WTC11 (cell line): ENCODE measurements around the gene ITSN1. TPM values are rescaled to one million over a fixed set of nuclear protein-coding genes. Genes with fewer than 3 reads are reported as not detected.

ENCODE experiments used
- ATAC-seq: fragments of 200-7000 bp; cut with Tn5 transposase; 2 replicates; pipeline ENCODE4 v1.10.0; 2021; ENCODE audit warnings: mild to moderate bottlenecking, moderate library complexity
- CTCF ChIA-PET: fragments of 300-600 bp; sonication (Branson Sonifier 250); formaldehyde crosslinking; loops from one replicate; lab custom pipeline; 2021; ENCODE audit warnings: antibody characterized with exemption; lab: Charles Lee
- POLR2A ChIA-PET: fragments of 350-600 bp; sonication (Branson Sonifier 250); formaldehyde crosslinking; loops from one replicate; lab custom pipeline; 2021; ENCODE audit warnings: antibody characterized with exemption; lab: Charles Lee
- DNase-seq: peaks from one replicate; pipeline ENCODE4 v3.0.0; 2021; ENCODE audit warnings: low spot score
- H3K27ac Mint-ChIP-seq: 2 replicates; pipeline ENCODE4 v1.8.0; 2021; ENCODE audit warnings: mixed read lengths
- H3K27me3 Mint-ChIP-seq: 2 replicates; pipeline ENCODE4 v1.8.0; 2021; ENCODE audit warnings: low read depth, mild to moderate bottlenecking, moderate library complexity, mixed read lengths
- H3K36me3 Mint-ChIP-seq: 2 replicates; pipeline ENCODE4 v1.8.0; 2021; ENCODE audit warnings: mixed read lengths
- H3K4me1 Mint-ChIP-seq: 2 replicates; pipeline ENCODE4 v1.8.0; 2022; ENCODE audit warnings: mixed read lengths
- H3K4me3 Mint-ChIP-seq: 2 replicates; pipeline ENCODE4 v1.8.0; 2021; ENCODE audit warnings: mild to moderate bottlenecking, moderate library complexity, mixed read lengths
- H3K9me3 Mint-ChIP-seq: 2 replicates; pipeline ENCODE4 v1.8.0; 2021; ENCODE audit warnings: mixed read lengths
- ATF1 ChIP-seq: sonication (generic); formaldehyde crosslinking; IDR thresholded peaks from 2 replicates; pipeline ENCODE4 v1.8.1; 2023; ENCODE audit warnings: mild to moderate bottlenecking, moderate library complexity, missing genetic modification reagents
- ATF3 ChIP-seq: sonication (generic); formaldehyde crosslinking; conservative IDR thresholded peaks from 2 replicates; pipeline ENCODE4 v1.8.1; 2022; ENCODE audit warnings: mild to moderate bottlenecking, missing genetic modification reagents
- GRHL2 ChIP-seq: fragments of 250-450 bp; sonication (Bioruptor Pico); IDR thresholded peaks from 2 replicates; pipeline ENCODE4 v1.8.0; 2022; ENCODE audit warnings: mild to moderate bottlenecking, moderate library complexity; ENCODE audit not compliant: insufficient replicate concordance, severe bottlenecking
- HMGXB4 ChIP-seq: sonication (generic); formaldehyde crosslinking; IDR thresholded peaks from 2 replicates; pipeline ENCODE4 v1.8.1; 2023; ENCODE audit warnings: mild to moderate bottlenecking, moderate library complexity, missing genetic modification reagents
- IRF2 ChIP-seq: sonication (generic); formaldehyde crosslinking; IDR thresholded peaks from 2 replicates; pipeline ENCODE4 v1.8.0; 2022; ENCODE audit warnings: low read depth, missing genetic modification reagents, borderline replicate concordance
- NFATC4 ChIP-seq: fragments of 250-450 bp; sonication (Bioruptor Pico); IDR thresholded peaks from 2 replicates; pipeline ENCODE4 v1.9.0; 2021; ENCODE audit warnings: mild to moderate bottlenecking
- RELA ChIP-seq: sonication (generic); formaldehyde crosslinking; IDR thresholded peaks from 2 replicates; pipeline ENCODE4 v1.8.1; 2022; ENCODE audit warnings: missing genetic modification reagents, mild to moderate bottlenecking, borderline replicate concordance
- RORB ChIP-seq: fragments of 250-450 bp; sonication (Bioruptor Pico); IDR thresholded peaks from 2 replicates; pipeline ENCODE4 v1.9.0; 2021; ENCODE audit warnings: mild to moderate bottlenecking
- TP53 ChIP-seq: sonication (generic); formaldehyde crosslinking; IDR thresholded peaks from 2 replicates; pipeline ENCODE4 v1.8.1; 2023; ENCODE audit warnings: mild to moderate bottlenecking, missing genetic modification reagents
- ZBTB43 ChIP-seq: sonication (generic); formaldehyde crosslinking; IDR thresholded peaks from 2 replicates; pipeline ENCODE4 v1.8.1; 2023; ENCODE audit warnings: mild to moderate bottlenecking, missing genetic modification reagents
- ZNF138 ChIP-seq: sonication (generic); formaldehyde crosslinking; conservative IDR thresholded peaks from 2 replicates; pipeline ENCODE4 v1.8.1; 2022; ENCODE audit warnings: mild to moderate bottlenecking, moderate library complexity, missing genetic modification reagents
- ZNF263 ChIP-seq: sonication (generic); formaldehyde crosslinking; IDR thresholded peaks from 2 replicates; pipeline ENCODE4 v1.8.1; 2022; ENCODE audit warnings: low read depth, mild to moderate bottlenecking, moderate library complexity, missing genetic modification reagents
- total RNA-seq: library from RNA; stranded (reverse); gene quantifications from 3 replicates; pipeline ENCODE4 v1.2.3, GENCODE V29; 2021
- TF ChIP-seq, protein P1 (sequence below): sonication (generic); formaldehyde crosslinking; IDR thresholded peaks from 2 replicates; pipeline ENCODE4 v1.8.0; 2023; ENCODE audit warnings: missing genetic modification reagents
- TF ChIP-seq, protein P2 (sequence below): fragments of 250-450 bp; sonication (Bioruptor Pico); IDR thresholded peaks from 2 replicates; pipeline ENCODE4 v1.9.0; 2021; ENCODE audit warnings: mild to moderate bottlenecking, borderline replicate concordance
- TF ChIP-seq, protein P3 (sequence below): sonication (generic); formaldehyde crosslinking; IDR thresholded peaks from 2 replicates; pipeline ENCODE4 v1.8.1; 2023; ENCODE audit warnings: mild to moderate bottlenecking, missing genetic modification reagents, borderline replicate concordance
- TF ChIP-seq, protein P4 (sequence below): fragments of 250-450 bp; sonication (Bioruptor Pico); IDR thresholded peaks from 2 replicates; pipeline ENCODE4 v1.8.0; 2021; ENCODE audit warnings: mild to moderate bottlenecking

ITSN1 gene
- total RNA-seq, 1 experiment from 2014 or later: 69.6 TPM

GRCh38 chr21:33897739-33898138 lies 255.4 kb downstream of the ITSN1 start:
- POLR2A ChIA-PET: no interaction called here
- ATAC-seq (no peak), DNase-seq (no peak)
- H3K36me3 Mint-ChIP-seq: 0 out of 2 replicates have a peak, but pooled peaks cover 5% of the 10 kb centered on the region
- peaks cover 16% of the 10 kb centered on the region for H3K4me1 Mint-ChIP-seq
- 0 out of 2 replicates have a peak, but pooled peaks cover 6% of the 10 kb centered on the region for H3K27me3 Mint-ChIP-seq
- H3K4me3 Mint-ChIP-seq: no peak overlapping the region
- CTCF ChIA-PET: no interaction called here
- no peak overlapping the region for H3K27ac Mint-ChIP-seq
- no peaks in the 10 kb centered on the region for H3K9me3 Mint-ChIP-seq
- TF ChIP-seq IRF2 (CRISPR knock-in tag): no peak
- no peak for TF ChIP-seq RELA (CRISPR knock-in tag)
- TF ChIP-seq, protein P1, sequence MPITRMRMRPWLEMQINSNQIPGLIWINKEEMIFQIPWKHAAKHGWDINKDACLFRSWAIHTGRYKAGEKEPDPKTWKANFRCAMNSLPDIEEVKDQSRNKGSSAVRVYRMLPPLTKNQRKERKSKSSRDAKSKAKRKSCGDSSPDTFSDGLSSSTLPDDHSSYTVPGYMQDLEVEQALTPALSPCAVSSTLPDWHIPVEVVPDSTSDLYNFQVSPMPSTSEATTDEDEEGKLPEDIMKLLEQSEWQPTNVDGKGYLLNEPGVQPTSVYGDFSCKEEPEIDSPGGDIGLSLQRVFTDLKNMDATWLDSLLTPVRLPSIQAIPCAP (CRISPR knock-in tag): no peak
- TF ChIP-seq, protein P2, sequence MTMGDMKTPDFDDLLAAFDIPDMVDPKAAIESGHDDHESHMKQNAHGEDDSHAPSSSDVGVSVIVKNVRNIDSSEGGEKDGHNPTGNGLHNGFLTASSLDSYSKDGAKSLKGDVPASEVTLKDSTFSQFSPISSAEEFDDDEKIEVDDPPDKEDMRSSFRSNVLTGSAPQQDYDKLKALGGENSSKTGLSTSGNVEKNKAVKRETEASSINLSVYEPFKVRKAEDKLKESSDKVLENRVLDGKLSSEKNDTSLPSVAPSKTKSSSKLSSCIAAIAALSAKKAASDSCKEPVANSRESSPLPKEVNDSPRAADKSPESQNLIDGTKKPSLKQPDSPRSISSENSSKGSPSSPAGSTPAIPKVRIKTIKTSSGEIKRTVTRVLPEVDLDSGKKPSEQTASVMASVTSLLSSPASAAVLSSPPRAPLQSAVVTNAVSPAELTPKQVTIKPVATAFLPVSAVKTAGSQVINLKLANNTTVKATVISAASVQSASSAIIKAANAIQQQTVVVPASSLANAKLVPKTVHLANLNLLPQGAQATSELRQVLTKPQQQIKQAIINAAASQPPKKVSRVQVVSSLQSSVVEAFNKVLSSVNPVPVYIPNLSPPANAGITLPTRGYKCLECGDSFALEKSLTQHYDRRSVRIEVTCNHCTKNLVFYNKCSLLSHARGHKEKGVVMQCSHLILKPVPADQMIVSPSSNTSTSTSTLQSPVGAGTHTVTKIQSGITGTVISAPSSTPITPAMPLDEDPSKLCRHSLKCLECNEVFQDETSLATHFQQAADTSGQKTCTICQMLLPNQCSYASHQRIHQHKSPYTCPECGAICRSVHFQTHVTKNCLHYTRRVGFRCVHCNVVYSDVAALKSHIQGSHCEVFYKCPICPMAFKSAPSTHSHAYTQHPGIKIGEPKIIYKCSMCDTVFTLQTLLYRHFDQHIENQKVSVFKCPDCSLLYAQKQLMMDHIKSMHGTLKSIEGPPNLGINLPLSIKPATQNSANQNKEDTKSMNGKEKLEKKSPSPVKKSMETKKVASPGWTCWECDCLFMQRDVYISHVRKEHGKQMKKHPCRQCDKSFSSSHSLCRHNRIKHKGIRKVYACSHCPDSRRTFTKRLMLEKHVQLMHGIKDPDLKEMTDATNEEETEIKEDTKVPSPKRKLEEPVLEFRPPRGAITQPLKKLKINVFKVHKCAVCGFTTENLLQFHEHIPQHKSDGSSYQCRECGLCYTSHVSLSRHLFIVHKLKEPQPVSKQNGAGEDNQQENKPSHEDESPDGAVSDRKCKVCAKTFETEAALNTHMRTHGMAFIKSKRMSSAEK (CRISPR knock-in tag): no peak
- TF ChIP-seq, protein P3, sequence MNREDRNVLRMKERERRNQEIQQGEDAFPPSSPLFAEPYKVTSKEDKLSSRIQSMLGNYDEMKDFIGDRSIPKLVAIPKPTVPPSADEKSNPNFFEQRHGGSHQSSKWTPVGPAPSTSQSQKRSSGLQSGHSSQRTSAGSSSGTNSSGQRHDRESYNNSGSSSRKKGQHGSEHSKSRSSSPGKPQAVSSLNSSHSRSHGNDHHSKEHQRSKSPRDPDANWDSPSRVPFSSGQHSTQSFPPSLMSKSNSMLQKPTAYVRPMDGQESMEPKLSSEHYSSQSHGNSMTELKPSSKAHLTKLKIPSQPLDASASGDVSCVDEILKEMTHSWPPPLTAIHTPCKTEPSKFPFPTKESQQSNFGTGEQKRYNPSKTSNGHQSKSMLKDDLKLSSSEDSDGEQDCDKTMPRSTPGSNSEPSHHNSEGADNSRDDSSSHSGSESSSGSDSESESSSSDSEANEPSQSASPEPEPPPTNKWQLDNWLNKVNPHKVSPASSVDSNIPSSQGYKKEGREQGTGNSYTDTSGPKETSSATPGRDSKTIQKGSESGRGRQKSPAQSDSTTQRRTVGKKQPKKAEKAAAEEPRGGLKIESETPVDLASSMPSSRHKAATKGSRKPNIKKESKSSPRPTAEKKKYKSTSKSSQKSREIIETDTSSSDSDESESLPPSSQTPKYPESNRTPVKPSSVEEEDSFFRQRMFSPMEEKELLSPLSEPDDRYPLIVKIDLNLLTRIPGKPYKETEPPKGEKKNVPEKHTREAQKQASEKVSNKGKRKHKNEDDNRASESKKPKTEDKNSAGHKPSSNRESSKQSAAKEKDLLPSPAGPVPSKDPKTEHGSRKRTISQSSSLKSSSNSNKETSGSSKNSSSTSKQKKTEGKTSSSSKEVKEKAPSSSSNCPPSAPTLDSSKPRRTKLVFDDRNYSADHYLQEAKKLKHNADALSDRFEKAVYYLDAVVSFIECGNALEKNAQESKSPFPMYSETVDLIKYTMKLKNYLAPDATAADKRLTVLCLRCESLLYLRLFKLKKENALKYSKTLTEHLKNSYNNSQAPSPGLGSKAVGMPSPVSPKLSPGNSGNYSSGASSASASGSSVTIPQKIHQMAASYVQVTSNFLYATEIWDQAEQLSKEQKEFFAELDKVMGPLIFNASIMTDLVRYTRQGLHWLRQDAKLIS (CRISPR knock-in tag): no peak
- no peak for TF ChIP-seq GRHL2 (CRISPR knock-in tag)
- no peak for TF ChIP-seq TP53
- TF ChIP-seq ATF1 (CRISPR knock-in tag): no peak
- TF ChIP-seq, protein P4, sequence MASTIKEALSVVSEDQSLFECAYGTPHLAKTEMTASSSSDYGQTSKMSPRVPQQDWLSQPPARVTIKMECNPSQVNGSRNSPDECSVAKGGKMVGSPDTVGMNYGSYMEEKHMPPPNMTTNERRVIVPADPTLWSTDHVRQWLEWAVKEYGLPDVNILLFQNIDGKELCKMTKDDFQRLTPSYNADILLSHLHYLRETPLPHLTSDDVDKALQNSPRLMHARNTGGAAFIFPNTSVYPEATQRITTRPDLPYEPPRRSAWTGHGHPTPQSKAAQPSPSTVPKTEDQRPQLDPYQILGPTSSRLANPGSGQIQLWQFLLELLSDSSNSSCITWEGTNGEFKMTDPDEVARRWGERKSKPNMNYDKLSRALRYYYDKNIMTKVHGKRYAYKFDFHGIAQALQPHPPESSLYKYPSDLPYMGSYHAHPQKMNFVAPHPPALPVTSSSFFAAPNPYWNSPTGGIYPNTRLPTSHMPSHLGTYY (CRISPR knock-in tag): no peak

- DNase-seq (no peak), ATAC-seq (no peak)
- CTCF ChIA-PET: interaction anchor here (0.6 to 0.7 kb wide), 2 partner anchors 40 to 449 kb away, joined by 3 read pairs; no protein-coding TSS in a partner anchor
- TF ChIP-seq ATF3 (CRISPR knock-in tag) (no peak), ZNF138 (CRISPR knock-in tag) (no peak), NFATC4 (CRISPR knock-in tag) (no peak), ZNF263 (CRISPR knock-in tag) (no peak), RORB (CRISPR knock-in tag) (no peak), HMGXB4 (no peak), ZBTB43 (CRISPR knock-in tag) (no peak)
- Mint-ChIP-seq H3K36me3 (peaks cover 13% of the 10 kb centered on the region), H3K27ac (no peak overlapping the region), H3K4me3 (no peak overlapping the region), H3K4me1 (peaks cover 15% of the 10 kb centered on the region), H3K27me3 (0 out of 2 replicates have a peak, but pooled peaks cover under 1% of the 10 kb centered on the region), H3K9me3 (no peaks in the 10 kb centered on the region)
- POLR2A ChIA-PET: no interaction called here
These were observed 256.3 kb downstream of the ITSN1 start for GRCh38 chr21:33898586-33898985.
